WERI-Rb-1 (cell line): ENCODE results near the gene FBRSL1.

ENCODE experiments used
- DNase-seq: peaks from one replicate; pipeline ENCODE4 v3.0.0-alpha.2; 2020
- H3K27ac ChIP-seq: fragments of 250-450 bp; sonication (Bioruptor Pico); 2 replicates; pipeline ENCODE4 v1.5.1; 2020; ENCODE audit warnings: mild to moderate bottlenecking, moderate library complexity
- H3K27me3 ChIP-seq: fragments of 250-450 bp; sonication (Bioruptor Pico); 2 replicates; pipeline ENCODE4 v1.5.1; 2021; ENCODE audit warnings: mild to moderate bottlenecking, low read depth, moderate library complexity; ENCODE audit not compliant: insufficient read depth, severe bottlenecking
- H3K36me3 ChIP-seq: fragments of 250-450 bp; sonication (Bioruptor Pico); 2 replicates; pipeline ENCODE4 v1.5.1; 2020; ENCODE audit warnings: mild to moderate bottlenecking, moderate library complexity
- H3K4me3 ChIP-seq: 2 replicates; pipeline ENCODE4 v1.5.1; 2011; ENCODE audit warnings: low read depth, mild to moderate bottlenecking, control low read depth, low read length
- H3K9me3 ChIP-seq: fragments of 250-450 bp; sonication (Bioruptor Pico); 2 replicates; pipeline ENCODE4 v1.5.1; 2021; ENCODE audit warnings: mild to moderate bottlenecking, moderate library complexity; ENCODE audit not compliant: severe bottlenecking
- CTCF ChIP-seq: IDR thresholded peaks from 2 replicates; pipeline ENCODE4 v1.5.1; 2011; ENCODE audit warnings: low read depth, mild to moderate bottlenecking, control low read depth, inconsistent platforms, low read length

The FBRSL1 gene

GRCh38 chr12:132550830-132551640, 61.1 kb downstream of the FBRSL1 start:
- Histone ChIP-seq H3K4me3 (no peak overlapping the region), H3K9me3 (no peaks in the 10 kb centered on the region), H3K27ac (no peak overlapping the region), H3K27me3 (no peaks in the 10 kb centered on the region), H3K36me3 (peaks cover 4% of the 10 kb centered on the region)
- DNase-seq: no peak
- TF ChIP-seq CTCF: no peak

- Histone ChIP-seq H3K9me3 (no peaks in the 10 kb centered on the region), H3K27me3 (no peaks in the 10 kb centered on the region), H3K36me3 (peaks cover 4% of the 10 kb centered on the region), H3K27ac (no peak overlapping the region), H3K4me3 (no peak overlapping the region)
- no peak for TF ChIP-seq CTCF
- DNase-seq: no peak
Measured at GRCh38 chr12:132551641-132552031, 61.7 kb downstream of the FBRSL1 start.

GRCh38 chr12:132554845-132555630, 65.1 kb downstream of the FBRSL1 start:
- TF ChIP-seq CTCF: peak; percentile 69
- H3K9me3 ChIP-seq: no peaks in the 10 kb centered on the region
- peak; percentile 45 for DNase-seq
- no peaks in the 10 kb centered on the region for H3K27me3 ChIP-seq
- peaks cover 4% of the 10 kb centered on the region; the same call in 1 of the 2 replicates for H3K36me3 ChIP-seq
- peak overlapping the region; percentile 30; the same call in 1 of the 2 replicates for H3K27ac ChIP-seq
- no peak overlapping the region for H3K4me3 ChIP-seq

- no peak overlapping the region for H3K4me3 ChIP-seq
- no peaks in the 10 kb centered on the region for H3K9me3 ChIP-seq
- H3K27ac ChIP-seq: peak overlapping the region; percentile 26; the same call in 1 of the 2 replicates
- TF ChIP-seq CTCF: no peak
- H3K36me3 ChIP-seq: peaks cover 4% of the 10 kb centered on the region; the same call in 1 of the 2 replicates
- no peaks in the 10 kb centered on the region for H3K27me3 ChIP-seq
- DNase-seq: no peak
Measured at GRCh38 chr12:132555686-132556085, 65.7 kb downstream of the FBRSL1 start.

GRCh38 chr12:132556216-132556615, 66.3 kb downstream of the FBRSL1 start:
- no peak for DNase-seq
- Histone ChIP-seq H3K36me3 (peaks cover 4% of the 10 kb centered on the region; the same call in 1 of the 2 replicates), H3K27ac (no peak overlapping the region), H3K4me3 (no peak overlapping the region), H3K27me3 (no peaks in the 10 kb centered on the region), H3K9me3 (no peaks in the 10 kb centered on the region)
- no peak for TF ChIP-seq CTCF
